Stimulated activated CD4-positive, alpha-beta T cell treated with anti-CD3 and anti-CD28 coated beads, Interleukin-12 subunit alpha, Interleukin-12 subunit beta, amount 100 ng/mL, for 4 hours (primary cell): ENCODE data around the gene SSR2.

Source experiments
- DNase-seq: peaks from one replicate; pipeline ENCODE4 v3.0.0-alpha.2; 2020

SSR2 gene

GRCh38 chr1:155970531-155971167, 50.1 kb downstream of the SSR2 start:
- DNase-seq, result no peak

GRCh38 chr1:155969377-155969791, 51.4 kb downstream of the SSR2 start:
- DNase-seq, result no peak

- no peak for DNase-seq
Measured at GRCh38 chr1:155968670-155969069, 52.1 kb downstream of the SSR2 start.

- no peak for DNase-seq
Measured at GRCh38 chr1:155968051-155968400, 52.7 kb downstream of the SSR2 start.

- no peak for DNase-seq
Measured at GRCh38 chr1:155967341-155968050, 53.3 kb downstream of the SSR2 start.

- DNase-seq, result no peak
Measured at GRCh38 chr1:155966750-155967149, 54.0 kb downstream of the SSR2 start.

GRCh38 chr1:155966135-155966534, 54.6 kb downstream of the SSR2 start:
- DNase-seq, result no peak

GRCh38 chr1:155964193-155964592, 56.6 kb downstream of the SSR2 start:
- no peak for DNase-seq

GRCh38 chr1:155962599-155963211, 58.0 kb downstream of the SSR2 start:
- no peak for DNase-seq

GRCh38 chr1:155961937-155962336, 58.8 kb downstream of the SSR2 start:
- no peak for DNase-seq

- DNase-seq, result no peak
Measured at GRCh38 chr1:155960081-155960745, 60.5 kb downstream of the SSR2 start.
